DMS114 treated with DMSO at 0.1 percent for 48 hours (cell line): ENCODE data around the gene OLAH.

Source experiments
- DNase-seq: peaks from one replicate; lab custom pipeline; 2025; ENCODE audit not compliant: unreplicated experiment; lab: John Stamatoyannopoulos, UW

The OLAH gene

DNA sequence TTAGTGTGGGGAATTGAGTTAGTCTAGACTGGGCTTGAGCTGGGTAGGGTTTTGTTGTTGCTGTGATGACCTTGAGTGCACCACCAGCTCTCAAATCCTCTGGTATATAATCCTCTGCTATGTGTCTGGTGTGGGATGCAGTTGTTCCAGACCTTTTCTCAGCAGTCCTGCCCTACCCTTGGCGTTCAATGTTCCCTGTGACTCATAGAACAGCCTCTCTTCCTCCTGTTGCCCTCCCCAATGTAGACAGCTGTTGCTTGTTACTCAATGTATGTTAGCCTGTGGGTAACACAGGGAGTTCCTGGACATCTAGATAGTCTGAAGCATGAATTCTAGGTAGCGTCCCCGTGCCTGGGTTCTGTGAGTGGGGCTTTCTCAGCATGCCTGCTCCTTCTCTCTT lies 25.1 kb downstream of the OLAH start:
- DNase-seq = no peak

DNA sequence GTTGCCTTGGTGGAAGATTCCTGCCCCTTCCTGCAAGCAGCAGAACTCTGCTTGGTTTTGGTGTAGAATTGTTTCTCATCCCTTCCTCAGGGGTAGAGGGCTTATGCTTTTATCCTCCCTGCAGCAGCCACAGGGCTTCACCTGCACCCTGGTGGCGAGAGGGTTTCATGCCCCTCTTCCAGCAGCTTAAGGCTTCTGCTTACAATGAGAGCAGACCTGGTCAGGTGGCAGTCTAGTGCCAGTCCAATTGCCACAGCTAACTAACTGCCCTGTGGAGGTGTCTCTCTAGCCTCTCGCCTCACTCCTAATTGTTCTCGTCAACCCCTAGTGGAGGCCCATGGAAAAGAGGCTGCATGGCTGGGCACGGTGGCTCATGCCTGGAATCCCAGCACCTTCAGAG lies 25.5 kb downstream of the OLAH start:
- no peak for DNase-seq

DNA sequence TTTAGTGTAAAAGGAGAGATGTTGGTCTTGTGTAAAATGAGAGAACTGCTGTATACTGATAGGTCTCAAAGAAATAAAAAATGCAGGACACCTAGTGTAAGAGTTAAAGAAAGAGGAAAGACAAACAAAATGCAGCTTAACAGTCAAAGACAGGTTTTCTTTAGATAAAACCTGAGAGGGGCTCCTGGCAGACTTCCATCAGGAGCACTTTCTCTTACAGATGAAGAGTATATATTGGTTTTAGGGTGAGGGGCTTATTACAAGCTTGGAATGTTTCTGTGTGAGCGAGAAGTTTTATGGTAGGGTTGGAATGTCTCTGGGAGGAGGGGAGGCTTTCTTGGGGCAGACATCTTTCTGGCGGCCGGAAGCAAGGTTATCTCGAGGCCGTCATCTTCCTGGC lies 28.6 kb downstream of the OLAH start:
- no peak for DNase-seq

DNA sequence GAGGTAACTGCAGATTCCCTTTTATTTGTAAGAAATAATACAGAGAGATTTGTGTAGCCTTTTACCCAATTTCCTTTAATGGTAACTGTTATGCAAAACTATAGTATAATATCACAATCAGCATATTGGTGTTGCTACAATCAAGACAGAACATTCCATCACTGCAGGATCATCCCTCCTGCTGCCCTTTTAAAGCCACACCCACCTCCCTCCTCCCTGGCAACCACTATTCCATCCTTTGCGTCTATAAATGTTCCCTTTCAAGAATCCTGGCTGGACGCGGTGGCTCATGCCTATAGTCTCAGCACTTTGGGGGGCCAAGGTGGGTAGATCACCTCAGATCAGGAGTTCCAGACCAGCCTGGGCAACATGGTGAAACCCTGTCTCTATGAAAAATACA lies 31.7 kb downstream of the OLAH start:
- no peak for DNase-seq

DNA sequence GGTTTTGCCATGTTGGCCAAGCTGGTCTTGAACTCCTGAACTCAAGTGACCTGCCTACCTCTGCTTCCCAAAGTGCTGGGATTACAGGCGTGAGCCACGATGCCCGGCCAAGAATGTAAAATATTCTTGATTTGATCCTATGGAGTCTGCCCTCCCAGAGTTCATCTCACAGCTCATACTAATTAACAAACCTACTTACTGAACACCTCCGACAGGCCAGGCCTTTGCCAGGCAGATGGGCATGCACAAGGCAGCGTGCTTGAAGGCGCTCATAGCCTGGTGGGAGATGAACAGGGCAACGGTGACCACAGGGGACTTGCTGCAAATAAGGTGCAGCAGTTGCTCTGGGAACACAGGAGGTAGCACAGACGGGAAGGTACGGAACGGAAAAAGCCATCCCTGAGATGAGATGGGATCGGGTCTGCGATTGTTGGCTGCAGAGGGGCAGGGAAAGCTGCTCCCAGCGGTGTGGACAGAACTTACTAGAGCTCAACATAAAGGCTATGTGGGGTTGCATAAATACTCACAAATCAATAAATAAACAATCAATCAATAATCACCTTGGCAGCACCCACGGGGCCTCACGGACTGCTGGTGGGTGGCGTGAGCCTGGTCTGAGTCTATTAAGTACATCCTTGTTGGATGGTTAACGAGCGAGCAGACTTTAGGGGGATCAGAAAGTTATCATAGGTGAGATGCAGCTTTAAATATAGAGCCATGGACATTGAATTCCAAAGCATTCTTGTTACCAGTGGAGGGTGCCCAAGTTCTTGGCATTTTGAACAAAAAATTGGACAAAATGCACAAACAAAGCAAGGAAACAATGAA lies 40.1 kb downstream of the OLAH start:
- DNase-seq = no peak

DNA sequence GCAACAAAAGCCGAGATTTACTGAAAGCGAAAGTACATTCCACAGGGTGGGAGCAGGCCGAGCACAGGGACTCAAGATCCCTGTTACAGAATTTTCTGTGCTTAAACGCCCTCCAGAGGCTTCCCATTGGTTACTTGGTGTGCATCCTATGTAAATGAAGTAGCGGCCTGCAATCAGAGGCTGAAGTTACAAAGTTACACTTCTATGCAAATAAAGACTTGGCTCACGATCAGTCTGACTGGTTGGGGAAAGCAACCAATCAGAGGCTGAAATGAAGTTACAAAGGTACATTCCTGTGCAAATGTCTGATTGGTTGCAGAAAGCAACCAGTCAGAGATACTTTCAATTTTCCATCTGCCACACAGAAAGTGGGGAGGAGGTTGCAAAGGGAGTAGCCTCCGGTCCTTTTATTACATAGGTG lies 40.8 kb downstream of the OLAH start:
- peak; percentile 82 for DNase-seq

DNA sequence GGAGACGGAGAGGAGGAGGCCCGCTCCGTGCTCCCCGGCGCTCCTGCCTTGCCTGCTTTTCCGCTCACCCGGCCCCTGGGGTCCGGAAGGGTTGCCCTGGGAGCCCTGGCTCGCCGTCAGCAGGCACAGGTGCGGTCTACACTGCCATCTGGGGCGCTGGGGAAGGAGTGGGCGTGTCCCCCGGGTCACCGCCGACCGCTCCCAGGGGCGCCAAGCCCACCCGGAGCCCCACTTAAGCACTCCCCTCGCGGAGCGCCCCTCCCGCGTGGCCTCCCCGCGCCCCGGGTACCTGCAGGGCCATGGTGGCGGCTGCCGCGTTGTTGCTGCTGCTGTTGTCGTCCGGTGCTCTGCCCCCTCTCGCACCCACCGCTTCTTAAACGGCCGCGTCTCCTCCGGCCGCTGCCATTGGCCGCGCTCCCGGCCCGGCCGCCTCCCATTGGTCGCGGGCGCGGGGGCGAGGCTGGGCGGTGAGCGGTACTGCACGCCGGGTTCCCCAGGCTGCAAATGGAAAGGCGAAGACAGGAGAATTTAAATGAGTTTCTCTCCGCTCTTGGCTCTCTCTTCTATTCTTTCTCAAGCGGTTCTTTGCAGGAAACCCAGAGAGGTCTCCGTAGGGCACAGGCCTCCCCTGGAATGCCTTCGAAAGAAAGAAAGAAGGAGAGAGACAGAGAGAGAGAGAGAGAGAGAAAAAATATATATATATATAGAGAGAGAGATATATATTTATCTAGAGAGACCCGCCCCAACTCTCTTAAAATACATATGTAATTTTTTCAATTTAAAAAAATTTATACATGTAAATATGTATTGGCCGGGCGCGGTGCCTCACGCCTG lies 44.9 kb downstream of the OLAH start, which contains the start of gene ACBD7:
Gene ACBD7, minus strand, starts transcription at position 349 of the 834 bp plus-strand sequence. Its CDS starts 48 bp downstream, at position 301.
- peak; percentile 89 for DNase-seq

DNA sequence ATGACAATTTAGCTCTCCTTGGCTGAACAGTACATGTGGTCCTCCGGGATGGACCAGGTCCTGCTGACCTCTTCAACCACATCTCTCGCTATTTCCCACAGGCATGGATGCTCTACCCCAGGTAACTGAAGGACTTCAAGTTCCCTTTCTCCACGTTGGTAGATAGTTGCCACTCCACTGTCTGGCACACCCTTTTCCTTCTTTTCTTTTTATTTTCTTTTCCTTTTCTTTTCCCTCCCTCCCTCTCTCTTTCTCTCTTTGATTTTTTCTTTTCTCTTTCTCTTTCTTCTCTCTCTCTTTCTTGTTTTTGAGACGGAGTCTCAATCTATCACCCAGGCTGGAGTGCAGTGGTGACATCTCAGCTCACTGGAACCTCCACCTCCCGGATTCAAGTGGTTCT lies 47.7 kb downstream of the OLAH start:
- no peak for DNase-seq

DNA sequence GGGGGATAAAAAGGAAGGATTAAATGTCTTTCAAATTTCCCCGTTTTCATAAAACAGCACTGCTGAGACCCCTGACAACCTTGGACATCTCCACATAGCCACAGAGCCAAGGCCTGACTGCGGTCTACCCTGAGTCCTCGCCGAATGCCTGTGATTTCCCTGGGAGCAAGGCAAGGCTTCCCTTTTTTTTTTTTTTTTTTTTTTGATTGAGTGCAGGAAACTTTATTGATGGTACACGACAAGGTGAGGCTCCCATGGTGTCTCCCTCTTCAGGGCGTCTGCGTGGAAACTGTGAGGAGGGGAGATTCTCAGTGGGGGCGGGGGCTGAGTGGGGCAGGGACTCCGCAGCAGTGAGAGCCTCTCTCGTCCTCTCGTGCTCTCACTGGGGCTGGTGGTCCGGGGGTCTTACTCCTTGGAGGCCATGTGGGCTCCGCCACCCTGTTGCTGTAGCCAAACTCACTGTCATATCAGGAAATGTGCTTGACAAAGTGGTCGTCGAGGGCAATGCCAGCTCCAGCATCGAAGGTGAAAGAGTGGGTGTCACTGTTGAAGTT lies 49.2 kb downstream of the OLAH start:
- DNase-seq = no peak

DNA sequence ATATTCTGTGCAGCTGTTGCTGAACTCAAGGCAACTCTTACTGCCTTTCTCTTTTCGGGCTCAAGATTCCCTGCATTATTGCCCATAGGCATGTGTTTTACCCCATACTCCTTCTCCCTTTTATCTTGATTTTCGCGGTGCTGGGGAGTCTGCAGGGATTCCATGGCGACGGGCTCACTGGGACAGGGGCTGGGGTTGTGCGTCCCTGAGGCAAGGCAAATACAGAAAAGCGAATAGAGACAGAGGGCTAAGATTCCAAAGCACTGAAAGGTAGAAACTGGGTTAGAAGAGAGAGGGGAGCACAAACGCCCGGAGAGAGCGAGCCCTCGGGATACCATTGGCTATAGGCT lies 52.9 kb downstream of the OLAH start:
- DNase-seq = no peak

DNA sequence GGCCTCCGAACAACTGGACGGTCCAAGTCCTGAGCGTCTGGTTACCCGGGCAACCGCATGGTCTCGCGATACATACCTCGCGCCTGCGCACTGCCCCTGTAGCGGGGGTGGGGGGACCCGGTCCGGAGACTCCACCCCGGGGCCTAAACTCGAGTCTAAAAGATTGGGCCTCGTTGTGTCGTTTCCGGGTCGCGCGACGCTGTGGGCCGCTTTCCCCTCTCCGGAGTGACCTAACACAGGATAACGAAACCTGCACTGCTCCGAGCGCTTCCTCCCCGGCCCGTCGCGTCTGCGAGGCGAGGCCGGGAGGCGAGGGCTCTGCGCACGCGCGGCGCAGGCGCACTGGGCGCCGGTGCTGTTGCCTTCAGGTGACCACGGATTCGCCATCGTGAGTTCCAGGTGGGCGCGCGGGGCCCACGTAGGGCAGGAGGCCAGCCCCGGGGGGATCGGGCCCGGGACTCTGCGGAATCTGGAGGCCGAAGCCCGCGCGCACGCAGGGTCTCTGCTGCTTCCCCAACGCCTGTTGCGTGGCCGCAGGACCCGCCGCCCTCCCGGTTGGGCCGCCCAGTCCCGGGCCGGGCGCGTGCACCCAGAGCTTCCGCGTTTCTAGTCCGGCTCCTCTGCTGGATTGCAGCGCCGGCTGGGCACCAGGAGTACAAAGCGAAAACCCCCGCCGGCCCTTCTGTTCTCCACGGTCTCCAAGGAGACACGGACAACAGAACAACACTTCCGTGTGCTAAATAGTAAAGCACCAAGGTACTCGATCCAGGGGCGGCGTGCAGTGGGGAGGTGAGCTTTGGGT lies 53.5 kb downstream of the OLAH start, which contains the start of gene RPP38:
Gene RPP38, plus strand, starts transcription at position 345 of the 802 bp plus-strand sequence. CDS start 5,960 bp downstream, outside the sequence.
- peak; percentile 91 for DNase-seq

DNA sequence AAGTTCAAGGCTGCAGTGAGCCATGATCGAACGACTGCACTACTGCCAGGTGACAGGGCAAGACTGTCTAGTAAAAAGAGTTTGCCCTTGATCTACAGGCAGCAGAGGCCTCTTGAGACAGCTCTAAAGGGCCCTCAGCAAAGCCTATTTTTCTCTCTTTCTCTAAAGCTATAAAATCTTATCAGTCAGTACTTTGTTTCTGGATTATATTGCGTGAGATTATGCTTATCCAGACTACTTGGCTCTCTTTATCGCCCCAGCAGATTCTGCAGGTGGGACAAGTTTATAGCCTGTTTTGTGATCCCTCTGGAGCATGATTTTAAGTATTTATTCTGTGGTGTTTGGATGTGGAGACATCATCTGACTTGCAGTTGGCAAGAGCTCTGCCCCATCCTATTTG lies 56.1 kb downstream of the OLAH start:
- no peak for DNase-seq

DNA sequence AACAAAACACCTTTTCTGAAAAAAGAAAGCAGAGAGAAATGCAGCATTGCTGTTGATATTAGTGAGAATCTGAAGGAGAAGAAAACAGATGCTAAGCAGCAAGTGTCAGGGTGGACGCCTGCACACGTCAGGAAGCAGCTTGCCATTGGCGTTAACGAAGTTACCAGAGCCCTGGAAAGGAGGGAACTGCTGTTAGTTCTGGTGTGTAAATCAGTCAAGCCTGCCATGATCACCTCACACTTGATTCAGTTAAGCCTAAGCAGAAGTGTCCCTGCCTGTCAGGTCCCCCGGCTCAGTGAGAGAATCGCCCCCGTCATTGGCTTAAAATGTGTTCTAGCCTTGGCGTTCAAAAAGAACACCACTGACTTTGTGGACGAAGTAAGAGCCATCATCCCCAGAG lies 59.8 kb downstream of the OLAH start:
- no peak for DNase-seq

DNA sequence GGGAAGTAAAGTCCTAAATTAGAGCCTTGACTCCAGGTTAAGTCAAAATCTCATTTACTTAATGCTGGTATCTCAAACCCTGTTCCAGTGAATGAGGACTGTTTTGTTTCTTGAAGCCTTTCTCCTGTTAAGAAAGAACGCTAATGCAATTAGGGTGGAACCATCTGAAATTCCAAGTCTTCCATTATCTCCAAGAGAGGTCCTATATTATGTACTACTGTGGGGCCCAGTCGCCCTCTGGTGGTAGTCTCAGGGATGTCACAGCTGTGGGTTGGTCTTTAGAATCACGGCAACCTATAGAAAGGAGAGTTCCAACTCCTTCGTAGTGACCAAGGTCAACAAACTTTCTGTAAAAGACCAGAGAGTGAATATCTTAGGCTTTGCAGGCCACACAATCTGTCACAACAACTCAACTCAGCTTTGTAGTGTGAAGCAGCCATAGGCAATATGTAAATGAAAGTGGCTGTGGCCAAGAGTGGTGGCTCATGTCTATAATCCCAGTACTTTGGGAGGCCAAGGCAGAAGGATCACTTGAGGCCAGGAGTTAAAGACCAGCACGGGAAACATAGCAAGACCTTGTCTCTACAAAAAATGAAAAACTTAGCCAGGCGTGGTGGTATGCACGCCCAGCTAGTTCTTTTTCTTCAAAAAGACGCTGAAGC lies 62.7 kb downstream of the OLAH start:
- DNase-seq = peak; percentile 68

DNA sequence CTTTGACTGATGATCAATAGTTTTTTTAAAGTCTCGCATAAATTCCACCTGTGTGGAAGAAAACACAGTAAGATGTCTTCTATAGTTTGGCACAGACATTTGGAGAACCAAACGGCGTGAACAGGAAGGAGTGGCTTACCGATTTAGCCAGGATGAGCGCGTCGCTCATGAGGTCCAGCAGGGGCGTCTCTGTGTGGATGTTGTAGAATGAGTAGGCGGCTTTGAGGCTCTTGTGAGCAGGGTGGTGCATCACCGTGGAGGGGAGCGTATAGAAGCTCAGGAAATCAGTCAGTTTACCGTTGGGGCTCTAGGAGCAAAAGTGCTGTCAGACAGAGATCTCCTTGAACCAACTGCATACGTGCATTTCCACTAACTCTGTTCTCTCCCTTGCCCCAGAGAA lies 68.9 kb downstream of the OLAH start:
- DNase-seq = no peak

DNA sequence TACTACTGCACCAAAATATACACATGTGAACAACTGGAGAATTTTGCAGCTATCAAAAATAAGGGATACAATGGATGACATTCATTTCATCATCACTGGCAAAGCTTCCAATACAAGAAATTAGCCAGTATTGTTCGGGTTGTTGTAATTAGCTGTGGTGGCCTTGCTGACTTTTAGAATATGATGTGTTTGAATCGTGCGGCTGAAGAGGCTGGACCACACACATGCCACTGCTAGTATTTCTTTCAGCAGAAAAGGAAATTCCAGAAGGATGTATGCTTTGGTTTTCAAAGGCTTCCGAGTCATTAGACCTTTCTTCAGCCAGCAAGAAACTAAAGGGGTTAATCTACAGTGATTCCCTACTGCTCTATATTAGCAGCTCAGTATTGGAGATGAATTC lies 70.0 kb downstream of the OLAH start:
- no peak for DNase-seq

DNA sequence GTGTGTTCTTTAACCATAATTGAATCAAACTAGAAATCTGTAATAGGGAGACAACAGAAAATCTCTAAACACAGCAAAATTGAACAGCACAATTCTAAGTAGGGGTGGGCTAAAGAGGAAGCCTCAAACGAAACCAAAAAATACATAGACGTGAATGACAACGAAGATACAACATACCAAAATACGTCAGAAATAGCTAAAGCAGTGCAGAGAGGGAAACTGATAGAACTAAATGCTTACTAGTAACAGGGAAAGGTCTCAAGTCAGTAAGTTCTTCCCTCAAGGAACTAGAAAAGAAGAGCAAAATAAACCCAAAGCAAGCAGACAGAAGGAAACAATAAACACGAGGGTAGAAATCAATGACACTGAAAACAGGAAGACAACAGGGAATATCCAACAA lies 72.5 kb downstream of the OLAH start:
- DNase-seq = no peak

DNA sequence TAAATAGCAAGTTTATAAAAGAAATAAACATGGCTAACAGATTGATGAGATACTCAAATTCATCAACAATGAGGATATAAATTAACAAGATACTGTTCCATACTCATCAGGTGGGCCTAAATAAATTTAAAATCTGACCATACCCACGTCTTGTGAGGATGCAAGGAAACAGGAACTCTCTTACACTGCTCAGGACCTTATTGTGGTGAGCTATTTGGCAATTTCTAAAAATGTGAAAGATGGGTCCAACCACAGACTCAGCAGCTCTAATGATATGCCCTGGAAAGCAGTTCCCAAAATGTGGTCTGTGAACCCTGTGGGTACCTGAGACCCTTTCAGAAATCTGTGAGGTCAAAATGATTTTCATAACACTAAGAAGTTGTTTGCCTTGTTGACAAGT lies 74.9 kb downstream of the OLAH start:
- no peak for DNase-seq

DNA sequence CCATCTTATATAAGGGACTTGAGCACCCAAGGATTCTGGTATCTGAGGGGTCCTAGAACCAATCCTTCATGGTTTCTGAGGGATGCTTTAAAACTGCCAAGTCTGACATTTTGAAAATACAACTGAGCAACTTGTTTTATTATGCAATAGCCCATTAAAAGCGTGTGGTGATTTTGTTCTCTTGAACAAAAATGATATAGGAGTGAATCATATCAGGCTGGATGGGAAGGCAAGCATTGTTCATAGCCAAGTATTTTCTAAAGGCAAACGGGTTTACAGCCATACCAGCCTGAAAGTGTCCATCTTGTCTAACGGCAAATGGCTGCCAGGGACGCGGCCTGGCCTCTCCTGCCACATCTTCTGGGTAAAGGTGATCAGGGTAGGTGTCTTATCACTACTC lies 76.8 kb downstream of the OLAH start:
- DNase-seq = no peak

DNA sequence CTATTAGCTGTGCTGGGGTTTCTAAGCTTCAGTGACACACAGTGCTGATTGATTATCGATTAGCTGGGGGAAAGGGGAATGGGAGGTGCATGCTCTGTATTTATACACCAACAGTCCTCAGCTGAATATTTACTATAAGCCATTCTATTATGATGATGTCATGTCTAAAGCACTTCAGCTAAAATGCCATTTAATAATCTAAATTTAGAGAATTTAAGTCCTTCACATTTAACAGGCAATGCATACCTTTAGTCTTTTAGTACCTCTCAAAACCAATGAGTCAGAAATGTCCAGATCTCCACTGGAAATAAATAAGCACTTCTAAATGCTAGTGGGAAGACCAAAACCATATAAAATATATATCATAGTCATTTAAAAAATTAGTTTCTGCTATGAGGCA lies 78.0 kb downstream of the OLAH start:
- DNase-seq = no peak
